NB4 (cell line): ENCODE results near the gene PHB1.

Experiments used
- CTCF ChIP-seq: IDR thresholded peaks from one replicate; pipeline ENCODE4 v1.5.1; 2012; ENCODE audit warnings: low read depth, low read length
- MAX ChIP-seq: IDR thresholded peaks from 2 replicates; pipeline ENCODE4 v1.6.1; 2011; ENCODE audit warnings: low read depth, low read length
- MYC ChIP-seq: IDR thresholded peaks from 2 replicates; pipeline ENCODE4 v1.6.1; 2011; ENCODE audit warnings: low read depth, low read length
- POLR2A ChIP-seq: IDR thresholded peaks from 2 replicates; pipeline ENCODE4 v1.6.1; 2011; ENCODE audit warnings: mild to moderate bottlenecking; ENCODE audit not compliant: insufficient read length; ENCODE audit errors: extremely low read depth

- no peak for TF ChIP-seq MAX
- no peak for TF ChIP-seq CTCF
- TF ChIP-seq POLR2A, result no peak
- TF ChIP-seq MYC, result no peak
Measured at GRCh38 chr17:49381793-49382192, 32.9 kb downstream of the PHB1 start.
